Common myeloid progenitor, CD34-positive (primary cell): ENCODE measurements around the gene MAG.

ENCODE experiments used
- CTCF ChIA-PET: fragments of 350-600 bp; sonication (Branson Sonifier 250); formaldehyde crosslinking; loops from one replicate; lab custom pipeline; 2021; ENCODE audit warnings: antibody characterized with exemption; lab: Charles Lee
- POLR2A ChIA-PET: fragments of 350-600 bp; sonication (Branson Sonifier 250); formaldehyde crosslinking; loops from one replicate; lab custom pipeline; 2021; ENCODE audit warnings: antibody characterized with exemption; lab: Charles Lee
- DNase-seq, 3 donors: peaks; one replicate each; pipeline versions ENCODE4 v3.0.0 to v3.0.0-alpha.2; 2013
- H3K27ac ChIP-seq, 2 experiments: 1 replicate in 1 of 2; 2 replicates in 1 of 2; pipeline ENCODE4 v1.7.0; 2013; ENCODE audit warnings: inconsistent platforms in 2 of 2, low read length in 2 of 2, mild to moderate bottlenecking in 2 of 2, low read depth in 1 of 2, moderate library complexity in 1 of 2; ENCODE audit not compliant: severe bottlenecking in 2 of 2, insufficient read depth in 1 of 2, poor library complexity in 1 of 2
- H3K27me3 ChIP-seq, 5 experiments: replicated peaks in 2 of 5; 1 replicate in 3 of 5; 2 replicates in 2 of 5; pipeline versions ENCODE4 v1.6.1 to v1.7.0; 2013; ENCODE audit warnings: low read length in 4 of 5, mild to moderate bottlenecking in 2 of 5, moderate library complexity in 2 of 5, inconsistent platforms in 1 of 5; ENCODE audit not compliant: insufficient read depth in 5 of 5, control insufficient read depth in 4 of 5
- H3K36me3 ChIP-seq, 4 experiments: 1 replicate in 2 of 4; 2 replicates in 2 of 4; pipeline versions ENCODE4 v1.6.1 to v1.7.0; 2013; ENCODE audit warnings: low read length in 3 of 4, control low read depth in 1 of 4, mild to moderate bottlenecking in 1 of 4; ENCODE audit not compliant: control insufficient read depth in 4 of 4, insufficient read depth in 4 of 4
- H3K4me1 ChIP-seq, 4 experiments: 1 replicate in 3 of 4; 2 replicates in 1 of 4; pipeline versions ENCODE4 v1.6.1 to v1.7.1; 2013; ENCODE audit warnings: low read length in 3 of 4, mild to moderate bottlenecking in 3 of 4, control low read depth in 1 of 4, inconsistent platforms in 1 of 4, moderate library complexity in 1 of 4; ENCODE audit not compliant: control insufficient read depth in 4 of 4, insufficient read depth in 4 of 4; ENCODE audit errors: control extremely low read depth in 1 of 4
- H3K4me3 ChIP-seq, 7 experiments: 1 replicate in 4 of 7; 2 replicates in 3 of 7; pipeline versions ENCODE4 v1.5.1 to v1.7.0; 2013; ENCODE audit warnings: mild to moderate bottlenecking in 7 of 7, low read length in 6 of 7, moderate library complexity in 6 of 7, inconsistent platforms in 2 of 7, low read depth in 2 of 7, control low read depth in 1 of 7; ENCODE audit not compliant: insufficient read depth in 4 of 7, control insufficient read depth in 1 of 7; ENCODE audit errors: extremely low read depth in 1 of 7
- H3K9me3 ChIP-seq, 5 experiments: 1 replicate in 4 of 5; 2 replicates in 1 of 5; pipeline versions ENCODE4 v1.6.1 to v1.7.1; 2013; ENCODE audit warnings: low read length in 4 of 5, mild to moderate bottlenecking in 2 of 5, inconsistent platforms in 1 of 5, low read depth in 1 of 5, moderate library complexity in 1 of 5; ENCODE audit not compliant: control insufficient read depth in 4 of 5, insufficient read depth in 2 of 5; ENCODE audit errors: control extremely low read depth in 1 of 5
- WGBS: methylation state at CpG from one replicate; pipeline ENCODE4 v1.1.5; 2013; ENCODE audit not compliant: insufficient coverage; 5-methylcytosine and 5-hydroxymethylcytosine counted together

Gene MAG

GRCh38 chr19:35265900-35266519 is 26.0 kb upstream of the MAG start:
- Histone ChIP-seq H3K4me1 (peaks cover 16 to 63% (median 44%) of the 10 kb centered on the region in 4 experiments), H3K27ac (no peak overlapping the region), H3K36me3 (peaks cover 0 to 17% (median 7%) of the 10 kb centered on the region in 4 experiments), H3K9me3 (no peaks in the 10 kb centered on the region), H3K27me3 (no peaks in the 10 kb centered on the region), H3K4me3 (no peak overlapping the region)
- DNase-seq = no peak
- ChIA-PET CTCF (interaction anchor here (1.1 to 1.7 kb wide), 5 partner anchors 9 to 151 kb away, joined by 3 to 4 read pairs (median 3); no protein-coding TSS in a partner anchor), POLR2A (interaction anchor here (0.8 kb wide), 1 partner anchor 99 kb away, joined by 4 read pairs; no protein-coding TSS in a partner anchor)
- WGBS = 97% methylated on average over 7 of the region's 10 CpGs

GRCh38 chr19:35266520-35267352 is 25.2 kb upstream of the MAG start:
- POLR2A ChIA-PET = interaction anchor here (0.8 to 1.1 kb wide), 2 partner anchors 60 to 99 kb away, joined by 4 to 6 read pairs; no protein-coding TSS in a partner anchor
- H3K27me3 ChIP-seq = no peaks in the 10 kb centered on the region
- no peaks in the 10 kb centered on the region for H3K9me3 ChIP-seq
- H3K4me1 ChIP-seq = peaks cover 16 to 66% (median 47%) of the 10 kb centered on the region in 4 experiments
- CTCF ChIA-PET = interaction anchor here (1.2 to 1.4 kb wide), 3 partner anchors 26 to 152 kb away, joined by 3 read pairs; no protein-coding TSS in a partner anchor
- peak overlapping the region; percentile 70 to 90 for H3K27ac ChIP-seq
- WGBS = 42% methylated on average over 27 of the region's 39 CpGs
- H3K4me3 ChIP-seq = peak overlapping the region; percentile 59 to 91 (median 85)
- DNase-seq = peak in 1 of 3 donors; percentile 17
- H3K36me3 ChIP-seq = peaks cover 2 to 24% (median 13%) of the 10 kb centered on the region in 4 experiments

GRCh38 chr19:35267353-35267817 is 24.6 kb upstream of the MAG start:
- CTCF ChIA-PET = interaction anchor here (1.2 kb wide), 1 partner anchor 27 kb away, joined by 3 read pairs; no protein-coding TSS in a partner anchor
- Histone ChIP-seq H3K36me3 (peaks cover 2 to 28% (median 16%) of the 10 kb centered on the region in 4 experiments), H3K4me3 (peak overlapping the region; percentile 59 to 91 (median 85)), H3K27ac (peak overlapping the region; percentile 70 to 90), H3K9me3 (no peaks in the 10 kb centered on the region), H3K4me1 (peaks cover 16 to 66% (median 49%) of the 10 kb centered on the region in 4 experiments), H3K27me3 (no peaks in the 10 kb centered on the region)
- under 1% methylated on average over 23 of the region's 40 CpGs for WGBS
- DNase-seq = peak in 1 of 3 donors; percentile 20
- POLR2A ChIA-PET = interaction anchor here (1.1 kb wide), 1 partner anchor 61 kb away, joined by 6 read pairs; no protein-coding TSS in a partner anchor

GRCh38 chr19:35267818-35268535 is 24.0 kb upstream of the MAG start:
- H3K4me3 ChIP-seq = peak overlapping the region; percentile 59 to 91 (median 85)
- peaks cover 2 to 29% (median 16%) of the 10 kb centered on the region in 4 experiments for H3K36me3 ChIP-seq
- H3K27me3 ChIP-seq = no peaks in the 10 kb centered on the region
- ChIA-PET POLR2A (interaction anchor here (1.1 to 1.6 kb wide), 2 partner anchors 61 kb away, joined by 5 to 6 read pairs; partner anchors contain the start of gene CD22), CTCF (interaction anchor here (1.4 kb wide), 1 partner anchor 10 kb away, joined by 3 read pairs; no protein-coding TSS in a partner anchor)
- H3K4me1 ChIP-seq = peaks cover 16 to 69% (median 55%) of the 10 kb centered on the region in 4 experiments
- 0% methylated on average over 54 of the region's 100 CpGs for WGBS
- DNase-seq = peak; percentile 68 to 77 (median 75)
- peak overlapping the region; percentile 70 to 90 for H3K27ac ChIP-seq
- H3K9me3 ChIP-seq = no peaks in the 10 kb centered on the region

GRCh38 chr19:35268536-35269437 is 23.2 kb upstream of the MAG start, which contains the start of gene USF2:
USF2 (plus strand) TSS chr19:35268962; CDS start chr19:35269102, 140 bp downstream.
- Histone ChIP-seq H3K4me1 (peaks cover 16 to 74% (median 59%) of the 10 kb centered on the region in 4 experiments), H3K36me3 (peaks cover 2 to 37% (median 20%) of the 10 kb centered on the region in 4 experiments), H3K4me3 (peak within 1 kb of the TSS; percentile 70 to 91 (median 85)), H3K27me3 (no peaks in the 10 kb centered on the region), H3K9me3 (no peaks in the 10 kb centered on the region), H3K27ac (peak within 1 kb of the TSS; percentile 70 to 90)
- peak; percentile 72 to 90 (median 84) for DNase-seq
- under 1% methylated on average over 64 of the region's 126 CpGs for WGBS
- ChIA-PET POLR2A (interaction anchor here (1.1 to 1.6 kb wide), 3 partner anchors 60 to 114 kb away, joined by 3 to 5 read pairs (median 4); partner anchors contain the start of genes CD22 and FFAR1), CTCF (interaction anchor here (0.6 to 2.5 kb wide), 4 partner anchors 11 to 200 kb away, joined by 3 to 9 read pairs (median 3); no protein-coding TSS in a partner anchor)
